Measurements from ENCODE around the gene DIS3L2. TPM values are rescaled to one million over a fixed set of nuclear protein-coding genes. Genes with fewer than 3 reads are reported as not detected.

The DIS3L2 gene
- total and polyA plus RNA-seq, 2 of the 4 experiments (the other 2 are of a cell fraction): 14.7 to 19.2 TPM

- POLR2A ChIA-PET (ENCODE audit: unreplicated experiment): no interaction called here
Measured at GRCh38 chr2:232306741-232307305, 345.3 kb downstream of the DIS3L2 start.

More at GRCh38 chr2:232306741-232307305, 345.3 kb downstream of the DIS3L2 start:
- Histone ChIP-seq H3K36me3 (ENCODE audit: control insufficient read depth, insufficient read depth, low read length) (no peaks in the 10 kb centered on the region), H3K27me3 (ENCODE audit: control insufficient read depth, insufficient read depth, low read length) (no peaks in the 10 kb centered on the region), H2BK15ac (ENCODE audit: low read depth, low read length) (no peak overlapping the region), H4K91ac (ENCODE audit: insufficient read depth, low read depth, low read length) (no peak overlapping the region), H3K14ac (replicated peaks; ENCODE audit: low read depth, low read length) (no peak overlapping the region), H2BK5ac (ENCODE audit: low read depth, low read length, poor library complexity, severe bottlenecking) (no peak overlapping the region), H2BK20ac (ENCODE audit: low read depth, low read length) (no peak overlapping the region), H3K18ac (ENCODE audit: low read depth, low read length) (no peak overlapping the region), H3K4me2 (ENCODE audit: low read depth, low read length) (no peak overlapping the region), H2AFZ (replicated peaks; ENCODE audit: low read length, poor library complexity) (no peak overlapping the region), H4K8ac (ENCODE audit: low read depth in 2 of 2, low read length in 2 of 2) (no peak overlapping the region), H3K23ac (ENCODE audit: low read depth, low read length) (no peak overlapping the region), H4K5ac (ENCODE audit: low read depth, low read length) (no peak overlapping the region), H2AK9ac (replicated peaks; ENCODE audit: low read depth, low read length, poor library complexity) (no peak overlapping the region), H2BK120ac (ENCODE audit: low read depth, low read length) (no peak overlapping the region), H3K9me3 (ENCODE audit: control insufficient read depth, insufficient read depth, low read length) (no peaks in the 10 kb centered on the region), H3K27ac (ENCODE audit: insufficient read depth, low read length) (no peak overlapping the region), H4K20me1 (ENCODE audit: insufficient read depth, low read length) (no peaks in the 10 kb centered on the region), H3K9me1 (ENCODE audit: insufficient read depth, low read length) (peaks cover 5% of the 10 kb centered on the region; the same call in 1 of the 2 replicates), H3K9ac (ENCODE audit: low read depth, low read length) (no peak overlapping the region), H3K4me1 (ENCODE audit: control insufficient read depth, insufficient read depth, low read length) (no peaks in the 10 kb centered on the region), H3K4me3 (ENCODE audit: insufficient read depth, low read depth, low read length) (no peak overlapping the region), H3K4ac (ENCODE audit: low read depth, low read length) (no peak overlapping the region), H2AK5ac (ENCODE audit: low read depth, low read length) (no peak overlapping the region), H3K79me1 (ENCODE audit: low read depth in 1 of 2, low read length in 2 of 2) (no peaks in the 10 kb centered on the region), H3K56ac (ENCODE audit: extremely low read depth, insufficient read depth, low read length) (no peak overlapping the region)
- no TSS peak for BruUV-seq (replicated peaks)
- DNase-seq (no peak), ATAC-seq (ENCODE audit: low read depth) (no peak)
- CTCF ChIA-PET: interaction anchor here (0.5 to 1.5 kb wide), 2 partner anchors 14 to 389 kb away, joined by 3 to 8 read pairs; no protein-coding TSS in a partner anchor
- TF ChIP-seq CEBPB (IDR thresholded peaks at IDR 0.05; ENCODE audit: low read depth, low read length) (no peak), SMC3 (IDR thresholded peaks at IDR 0.05; ENCODE audit: low read depth, low read length) (no peak), CHD1 (IDR thresholded peaks at IDR 0.05; ENCODE audit: low read depth, low read length) (no peak), POLR2A (IDR thresholded peaks at IDR 0.05; ENCODE audit: low read depth, low read length) (no peak), BHLHE40 (IDR thresholded peaks at IDR 0.05; ENCODE audit: low read depth, low read length) (no peak), CTCF (conservative IDR thresholded peaks at IDR 0.05; ENCODE audit: low read depth, low read length) (no peak), RAD21 (IDR thresholded peaks at IDR 0.05; ENCODE audit: low read length) (no peak), ELK1 (IDR thresholded peaks at IDR 0.05; ENCODE audit: borderline replicate concordance, low read depth, low read length) (no peak), RFX5 (IDR thresholded peaks at IDR 0.05; ENCODE audit: low read depth, low read length) (no peak), MAZ (IDR thresholded peaks at IDR 0.05; ENCODE audit: borderline replicate concordance, low read depth, low read length) (no peak), FOS (IDR thresholded peaks at IDR 0.05; ENCODE audit: low read depth, low read length) (no peak), MXI1 (IDR thresholded peaks at IDR 0.05; ENCODE audit: borderline replicate concordance, low read depth, low read length) (no peak), MAFK (IDR thresholded peaks at IDR 0.05; ENCODE audit: low read depth, low read length) (no peak)
- TF ChIP-seq, protein P1, sequence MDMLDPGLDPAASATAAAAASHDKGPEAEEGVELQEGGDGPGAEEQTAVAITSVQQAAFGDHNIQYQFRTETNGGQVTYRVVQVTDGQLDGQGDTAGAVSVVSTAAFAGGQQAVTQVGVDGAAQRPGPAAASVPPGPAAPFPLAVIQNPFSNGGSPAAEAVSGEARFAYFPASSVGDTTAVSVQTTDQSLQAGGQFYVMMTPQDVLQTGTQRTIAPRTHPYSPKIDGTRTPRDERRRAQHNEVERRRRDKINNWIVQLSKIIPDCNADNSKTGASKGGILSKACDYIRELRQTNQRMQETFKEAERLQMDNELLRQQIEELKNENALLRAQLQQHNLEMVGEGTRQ (IDR thresholded peaks at IDR 0.05; ENCODE audit: low read depth, low read length): no peak
- dilution Hi-C loops (cut with HindIII; ENCODE audit: low sequenced_read_pairs, unreplicated experiment): no loop called here
- no CpG with 5 or more reads among the region's 7 CpGs for WGBS, 2 experiments (ENCODE audit: extremely low coverage in 2 of 2, insufficient read length in 1 of 2)
- in situ Hi-C loops (cut with MboI; ENCODE audit: low sequenced_read_pairs): no loop called here
- intact Hi-C loops (cut with micrococcal nuclease): no loop called here
